Endodermal cell (in vitro differentiated cells): ENCODE data around the gene AUTS2. TPM values are rescaled to one million over a fixed set of nuclear protein-coding genes. Genes with fewer than 3 reads are reported as not detected.

Source experiments
- DNase-seq: peaks from one replicate; pipeline ENCODE4 v3.0.0-alpha.2; 2017
- H3K27ac ChIP-seq: 2 replicates; pipeline ENCODE4 v1.5.1; 2013; ENCODE audit warnings: mild to moderate bottlenecking, low read depth, low read length, moderate library complexity
- H3K27me3 ChIP-seq: 2 replicates; pipeline ENCODE4 v1.6.1; 2013; ENCODE audit warnings: mild to moderate bottlenecking, low read length, moderate library complexity; ENCODE audit not compliant: insufficient read depth, control insufficient read depth, poor library complexity, severe bottlenecking
- H3K36me3 ChIP-seq: 2 replicates; pipeline ENCODE4 v1.7.0; 2013; ENCODE audit warnings: mild to moderate bottlenecking, low read length, moderate library complexity; ENCODE audit not compliant: control insufficient read depth, insufficient read depth
- H3K4me1 ChIP-seq: one replicate; pipeline ENCODE4 v1.7.0; 2013; ENCODE audit warnings: low read length; ENCODE audit not compliant: control insufficient read depth, insufficient read depth
- H3K4me3 ChIP-seq: 2 replicates; pipeline ENCODE4 v1.5.1; 2013; ENCODE audit warnings: mild to moderate bottlenecking, low read length, moderate library complexity
- H3K9ac ChIP-seq: 2 replicates; pipeline ENCODE4 v1.6.1; 2013; ENCODE audit warnings: mild to moderate bottlenecking, low read length, moderate library complexity; ENCODE audit not compliant: poor library complexity, severe bottlenecking; ENCODE audit errors: extremely low read depth
- H3K9me3 ChIP-seq: 2 replicates; pipeline ENCODE4 v1.6.1; 2013; ENCODE audit warnings: mild to moderate bottlenecking, low read length, moderate library complexity; ENCODE audit not compliant: control insufficient read depth
- H3K27ac Mint-ChIP-seq: 2 replicates; pipeline ENCODE4 v1.8.0; 2020; ENCODE audit warnings: mixed read lengths
- H3K27me3 Mint-ChIP-seq: 2 replicates; pipeline ENCODE4 v1.8.0; 2021; ENCODE audit warnings: mild to moderate bottlenecking, mixed read lengths; ENCODE audit not compliant: insufficient read depth
- H3K36me3 Mint-ChIP-seq: 2 replicates; pipeline ENCODE4 v1.8.0; 2020; ENCODE audit warnings: low read depth, mixed read lengths
- H3K4me1 Mint-ChIP-seq: 2 replicates; pipeline ENCODE4 v1.8.0; 2020; ENCODE audit warnings: mixed read lengths
- H3K4me3 Mint-ChIP-seq: 2 replicates; pipeline ENCODE4 v1.8.0; 2020; ENCODE audit warnings: mild to moderate bottlenecking, moderate library complexity, mixed read lengths
- H3K9me3 Mint-ChIP-seq: 2 replicates; pipeline ENCODE4 v1.8.0; 2020; ENCODE audit warnings: mild to moderate bottlenecking, mixed read lengths
- WGBS, 2 experiments: methylation state at CpG; one replicate each; pipeline versions ENCODE4 v1.1.5 to v1.1.7; 2013; ENCODE audit warnings: missing lambda C conversion rate in 2 of 2, mixed read lengths in 1 of 2; ENCODE audit not compliant: insufficient coverage in 1 of 2, insufficient read length in 1 of 2; 5-methylcytosine and 5-hydroxymethylcytosine counted together
- total RNA-seq, 2 donors: library from RNA; stranded (reverse); fragmentation: NEBNext Ultra II Directional in 1 of 2; extraction: Animal tissue kit (Norgen Biotek cat#: 25700) in 1 of 2; gene quantifications; 2 replicates in 1 of 2; 3 replicates in 1 of 2; pipeline ENCODE4 v1.2.1, GENCODE V29; 2021
- TF ChIP-seq, protein P1 (sequence below): fragments of 200-600 bp; sonication (generic); conservative IDR thresholded peaks from 2 replicates; pipeline ENCODE4 v1.5.0; 2021; ENCODE audit warnings: antibody characterized with exemption, mild to moderate bottlenecking

AUTS2 gene
- total RNA-seq, 2 donors from 2014 or later, result 76.8 to 106 TPM

DNA sequence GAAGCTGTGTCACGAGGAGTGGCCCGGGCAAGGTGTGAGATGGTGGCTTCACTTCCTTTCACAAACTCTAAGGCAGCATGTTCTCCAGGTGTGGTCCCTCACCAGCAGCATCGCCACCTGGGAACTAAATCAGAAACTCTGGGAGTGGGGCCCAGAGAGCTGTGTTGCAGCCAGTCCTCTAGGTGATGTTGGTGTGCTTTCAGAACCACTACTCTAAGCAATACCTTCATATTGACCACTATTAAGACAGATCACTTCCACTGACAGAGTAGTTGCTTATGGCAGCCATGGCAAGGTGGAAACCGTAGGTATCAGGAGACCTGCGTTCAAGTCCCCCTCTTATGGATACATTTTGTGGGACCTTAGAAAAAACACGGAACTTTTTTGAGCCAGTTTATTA is 1037.9 kb downstream of the AUTS2 start:
- Mint-ChIP-seq H3K27me3 (peaks cover 25% of the 10 kb centered on the region), H3K4me3 (no peak overlapping the region), H3K4me1 (peaks cover 57% of the 10 kb centered on the region), H3K27ac (no peak overlapping the region), H3K9me3 (peaks cover 1% of the 10 kb centered on the region), H3K36me3 (peaks cover 5% of the 10 kb centered on the region)
- peaks cover 19% of the 10 kb centered on the region for H3K4me1 ChIP-seq
- no peaks in the 10 kb centered on the region for H3K36me3 ChIP-seq
- H3K27ac ChIP-seq, result no peak overlapping the region
- TF ChIP-seq, protein P1, sequence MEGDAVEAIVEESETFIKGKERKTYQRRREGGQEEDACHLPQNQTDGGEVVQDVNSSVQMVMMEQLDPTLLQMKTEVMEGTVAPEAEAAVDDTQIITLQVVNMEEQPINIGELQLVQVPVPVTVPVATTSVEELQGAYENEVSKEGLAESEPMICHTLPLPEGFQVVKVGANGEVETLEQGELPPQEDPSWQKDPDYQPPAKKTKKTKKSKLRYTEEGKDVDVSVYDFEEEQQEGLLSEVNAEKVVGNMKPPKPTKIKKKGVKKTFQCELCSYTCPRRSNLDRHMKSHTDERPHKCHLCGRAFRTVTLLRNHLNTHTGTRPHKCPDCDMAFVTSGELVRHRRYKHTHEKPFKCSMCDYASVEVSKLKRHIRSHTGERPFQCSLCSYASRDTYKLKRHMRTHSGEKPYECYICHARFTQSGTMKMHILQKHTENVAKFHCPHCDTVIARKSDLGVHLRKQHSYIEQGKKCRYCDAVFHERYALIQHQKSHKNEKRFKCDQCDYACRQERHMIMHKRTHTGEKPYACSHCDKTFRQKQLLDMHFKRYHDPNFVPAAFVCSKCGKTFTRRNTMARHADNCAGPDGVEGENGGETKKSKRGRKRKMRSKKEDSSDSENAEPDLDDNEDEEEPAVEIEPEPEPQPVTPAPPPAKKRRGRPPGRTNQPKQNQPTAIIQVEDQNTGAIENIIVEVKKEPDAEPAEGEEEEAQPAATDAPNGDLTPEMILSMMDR, result no peak
- no peaks in the 10 kb centered on the region for H3K27me3 ChIP-seq
- no peak overlapping the region for H3K4me3 ChIP-seq
- H3K9ac ChIP-seq, result no peak overlapping the region
- H3K9me3 ChIP-seq, result no peaks in the 10 kb centered on the region
- WGBS, 2 experiments, result 94 to 100% methylated on average over 4 to 6 of the region's 6 CpGs
- DNase-seq, result peak; percentile 40

DNA sequence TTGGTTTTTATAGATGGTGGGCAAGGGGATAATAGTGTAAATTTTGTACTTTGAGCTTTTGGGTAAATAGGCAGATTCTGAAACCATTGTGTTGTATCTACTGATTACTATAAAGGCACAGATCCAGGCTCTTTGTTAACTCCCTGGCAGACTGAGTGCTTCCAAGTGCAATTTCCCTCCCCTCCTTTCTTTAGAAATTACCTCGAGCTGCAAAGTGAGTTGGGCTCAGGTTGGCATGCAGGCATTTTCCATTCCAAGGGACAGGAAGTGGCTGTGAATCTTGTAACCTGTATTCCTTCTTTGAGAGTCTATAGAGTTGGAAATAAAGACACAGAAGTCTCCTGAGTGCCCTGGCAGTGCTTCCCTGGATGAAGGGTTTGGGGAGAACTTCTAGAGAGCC is 1039.5 kb downstream of the AUTS2 start:
- DNase-seq, result peak; percentile 52

DNA sequence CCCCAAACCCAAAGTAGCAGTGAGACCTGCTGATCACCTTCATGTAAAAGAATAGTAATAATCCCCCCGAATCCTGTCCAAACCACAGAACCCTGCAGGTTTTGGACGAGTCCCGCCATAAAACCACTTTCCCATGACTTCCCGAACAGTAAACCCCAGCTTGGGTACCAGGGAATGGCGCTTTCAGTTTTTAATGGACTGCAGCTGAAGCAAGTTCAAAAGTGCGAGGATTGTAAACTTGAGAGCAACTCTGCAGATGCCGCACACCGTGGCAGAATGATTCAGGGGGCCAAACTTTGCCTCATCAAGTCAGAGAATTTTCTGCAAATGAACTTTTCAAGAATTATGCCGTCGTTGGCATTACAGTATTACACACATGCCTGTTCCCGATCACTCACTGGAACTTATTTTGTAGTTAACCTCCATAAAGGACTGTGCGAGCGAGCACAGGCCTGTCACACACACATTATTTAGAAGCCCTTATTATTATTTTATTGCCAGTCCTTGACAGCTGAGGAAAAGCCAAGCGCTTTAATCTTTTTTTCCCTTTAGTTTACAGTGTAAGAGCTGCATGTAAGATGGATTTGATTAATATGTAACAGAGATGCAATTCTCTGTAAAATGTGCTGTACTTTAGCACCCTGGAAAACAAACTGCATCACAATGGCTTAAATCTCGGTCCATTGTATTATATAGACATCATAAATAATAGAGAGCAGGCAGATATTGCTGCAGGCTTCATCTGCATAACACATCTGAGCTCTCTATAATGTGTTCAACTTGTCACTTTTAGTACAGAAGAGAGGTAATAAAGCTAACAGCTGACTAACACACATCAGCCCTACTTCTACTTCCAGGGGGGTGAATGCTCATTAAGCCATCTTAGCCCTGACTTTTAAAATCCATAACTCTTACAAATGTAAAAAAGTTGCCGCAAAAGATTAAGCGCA is 1040.2 kb downstream of the AUTS2 start:
- H3K27ac Mint-ChIP-seq, result no peak overlapping the region
- Histone ChIP-seq H3K27me3 (no peaks in the 10 kb centered on the region), H3K36me3 (peaks cover 6% of the 10 kb centered on the region), H3K4me3 (no peak overlapping the region), H3K9ac (no peak overlapping the region), H3K9me3 (peaks cover 6% of the 10 kb centered on the region), H3K4me1 (peaks cover 6% of the 10 kb centered on the region), H3K27ac (peak overlapping the region; percentile 15)
- H3K36me3 Mint-ChIP-seq, result peaks cover 12% of the 10 kb centered on the region
- 91 to 93% methylated on average over 8 to 17 of the region's 17 CpGs for WGBS, 2 experiments
- peaks cover 9% of the 10 kb centered on the region for H3K9me3 Mint-ChIP-seq
- TF ChIP-seq, protein P1, result no peak
- H3K4me1 Mint-ChIP-seq, result peaks cover 38% of the 10 kb centered on the region
- peaks cover 14% of the 10 kb centered on the region for H3K27me3 Mint-ChIP-seq
- peak; percentile 41 for DNase-seq
- H3K4me3 Mint-ChIP-seq, result no peak overlapping the region

More for the DNA sequence above, 1039.5 kb downstream of the AUTS2 start:
- no peak overlapping the region for H3K9ac ChIP-seq
- Mint-ChIP-seq H3K4me3 (no peak overlapping the region), H3K4me1 (peaks cover 41% of the 10 kb centered on the region), H3K27me3 (peaks cover 19% of the 10 kb centered on the region), H3K36me3 (peaks cover 12% of the 10 kb centered on the region), H3K9me3 (peaks cover 9% of the 10 kb centered on the region), H3K27ac (no peak overlapping the region)
- peaks cover 6% of the 10 kb centered on the region for H3K36me3 ChIP-seq
- no peaks in the 10 kb centered on the region for H3K27me3 ChIP-seq
- H3K4me1 ChIP-seq, result peaks cover 6% of the 10 kb centered on the region
- 14 to 35% methylated on average over 1 of the region's 1 CpG for WGBS, 2 experiments
- H3K27ac ChIP-seq, result no peak overlapping the region
- no peak overlapping the region for H3K4me3 ChIP-seq
- H3K9me3 ChIP-seq, result peaks cover 6% of the 10 kb centered on the region
- TF ChIP-seq, protein P1, result no peak
